OCI-LY3 (cell line): ENCODE data around the gene DNASE1L2.
"Not testable (repeated sequence)": the region's sequence is repeated elsewhere in the genome, so short reads cannot be mapped to it uniquely, and the experiment has no call there.

Source experiments
- H2AFZ ChIP-seq: fragments of 200-600, 300-600 bp; shearing (Covaris generic); 2 replicates; pipeline ENCODE4 v1.6.0; 2014; ENCODE audit warnings: antibody characterized with exemption, low read depth, low read length
- H3K27ac ChIP-seq: fragments of 200-600, 300-600 bp; sonication (generic); 2 replicates; pipeline ENCODE4 v1.5.1; 2014; ENCODE audit warnings: mild to moderate bottlenecking, low read length, moderate library complexity, mixed read lengths
- H3K27me3 ChIP-seq: fragments of 200-600, 300-600 bp; sonication (generic); 2 replicates; pipeline ENCODE4 v1.6.1; 2014; ENCODE audit warnings: low read depth, low read length, mixed read lengths
- H3K36me3 ChIP-seq: fragments of 200-600, 300-600 bp; sonication (generic); replicated peaks from 2 replicates; pipeline ENCODE3; 2014; ENCODE audit warnings: low read depth, low read length, mixed read lengths
- H3K4me1 ChIP-seq: fragments of 300-600, 200-600 bp; sonication (generic); 2 replicates; pipeline ENCODE4 v1.6.1; 2014; ENCODE audit warnings: low read length, mixed read lengths
- H3K4me2 ChIP-seq: fragments of 200-600, 300-600 bp; sonication (generic); 2 replicates; pipeline ENCODE4 v1.6.1; 2014; ENCODE audit warnings: low read length, mixed read lengths
- H3K4me3 ChIP-seq: fragments of 300-600, 200-600 bp; sonication (generic); 2 replicates; pipeline ENCODE4 v1.5.1; 2014; ENCODE audit warnings: antibody characterized with exemption, mild to moderate bottlenecking, low read length, moderate library complexity
- H3K79me2 ChIP-seq: fragments of 300-600, 200-600 bp; shearing (Covaris generic); 2 replicates; pipeline ENCODE4 v1.6.1; 2014; ENCODE audit warnings: mild to moderate bottlenecking, low read length, mixed read lengths
- H3K9ac ChIP-seq: fragments of 300-600, 200-600 bp; shearing (Covaris generic); 2 replicates; pipeline ENCODE4 v1.6.0; 2014; ENCODE audit warnings: mild to moderate bottlenecking, low read length, moderate library complexity
- H3K9me3 ChIP-seq: fragments of 200-600, 300-600 bp; shearing (Covaris generic); 2 replicates; pipeline ENCODE4 v1.6.1; 2014; ENCODE audit warnings: low read length, mixed read lengths; ENCODE audit not compliant: insufficient read depth
- H4K20me1 ChIP-seq: fragments of 200-600, 300-600 bp; sonication (generic); 2 replicates; pipeline ENCODE4 v1.6.1; 2016; ENCODE audit warnings: low read length, mixed read lengths; ENCODE audit not compliant: insufficient read depth
- CTCF ChIP-seq: fragments of 200-600, 300-600 bp; sonication (generic); IDR thresholded peaks from 2 replicates; pipeline ENCODE4 v1.5.1; 2014; ENCODE audit warnings: antibody characterized with exemption, low read length, low read depth
- EZH2phosphoT487 ChIP-seq: fragments of 200-600 bp; shearing (Covaris generic); IDR thresholded peaks from 2 replicates; pipeline ENCODE4 v1.6.1; 2018; ENCODE audit warnings: antibody characterized with exemption, mixed run types, low read depth

Gene DNASE1L2

GRCh38 chr16:2238838-2239675 is 2.8 kb downstream of the DNASE1L2 start:
- Histone ChIP-seq H3K9ac (no peak overlapping the region), H3K4me1 (no peaks in the 10 kb centered on the region), H3K36me3 (peaks cover 20% of the 10 kb centered on the region), H2AFZ (no peak overlapping the region), H3K9me3 (no peaks in the 10 kb centered on the region), H4K20me1 (no peaks in the 10 kb centered on the region), H3K79me2 (no peaks in the 10 kb centered on the region), H3K27me3 (no peaks in the 10 kb centered on the region), H3K27ac (no peak overlapping the region), H3K4me2 (no peak overlapping the region), H3K4me3 (no peak overlapping the region)
- TF ChIP-seq EZH2phosphoT487 (no peak), CTCF (no peak)

GRCh38 chr16:2240331-2240730 is 4.1 kb downstream of the DNASE1L2 start:
- H3K27me3 ChIP-seq, H3K9me3 ChIP-seq, H2AFZ ChIP-seq, H3K27ac ChIP-seq, H3K9ac ChIP-seq, H3K4me3 ChIP-seq, H4K20me1 ChIP-seq, H3K4me1 ChIP-seq, H3K79me2 ChIP-seq, H3K4me2 ChIP-seq: not testable (repeated sequence)
- peaks cover 22% of the 10 kb centered on the region for H3K36me3 ChIP-seq

- Histone ChIP-seq H3K27me3 (no peaks in the 10 kb centered on the region), H3K4me2 (no peak overlapping the region), H3K79me2 (no peaks in the 10 kb centered on the region), H3K9me3 (no peaks in the 10 kb centered on the region), H4K20me1 (no peaks in the 10 kb centered on the region), H2AFZ (no peak overlapping the region), H3K4me1 (no peaks in the 10 kb centered on the region), H3K9ac (no peak overlapping the region), H3K27ac (no peak overlapping the region), H3K4me3 (no peak overlapping the region), H3K36me3 (peaks cover 22% of the 10 kb centered on the region)
- no peak for TF ChIP-seq CTCF
Observed at GRCh38 chr16:2242598-2242997, 6.4 kb downstream of the DNASE1L2 start.

- Histone ChIP-seq H4K20me1 (no peaks in the 10 kb centered on the region), H3K9ac (no peak overlapping the region), H3K27ac (no peak overlapping the region), H2AFZ (no peak overlapping the region), H3K4me2 (no peak overlapping the region), H3K4me1 (no peaks in the 10 kb centered on the region), H3K79me2 (no peaks in the 10 kb centered on the region), H3K9me3 (no peaks in the 10 kb centered on the region), H3K27me3 (no peaks in the 10 kb centered on the region), H3K36me3 (peaks cover 22% of the 10 kb centered on the region), H3K4me3 (no peak overlapping the region)
- TF ChIP-seq CTCF (no peak), EZH2phosphoT487 (no peak)
Observed at GRCh38 chr16:2243031-2243528, 6.8 kb downstream of the DNASE1L2 start.
